Right lobe of liver (tissue), 6 donors: Measurements from ENCODE around the gene PGM2L1. TPM values are rescaled to one million over a fixed set of nuclear protein-coding genes. Genes with fewer than 3 reads are reported as not detected.

ENCODE experiments used
- ATAC-seq, 4 donors: fragments of 200-7000 bp; cut with Tn5 transposase; one replicate each; pipeline ENCODE4 v1.9.1; 2020; ENCODE audit warnings: mild to moderate bottlenecking in 4 of 4, moderate library complexity in 4 of 4
- DNase-seq, 3 donors: peaks; one replicate each; pipeline ENCODE4 v3.0.0-alpha.2; 2020
- H3K27ac ChIP-seq, 3 donors: fragments of 200-600 bp; one replicate each; pipeline ENCODE4 v1.8.0; 2022
- H3K27me3 ChIP-seq, 2 donors: fragments of 200-600 bp; one replicate each; pipeline ENCODE4 v1.8.0; 2022
- H3K36me3 ChIP-seq, 4 donors: fragments of 200-600 bp; sonication (generic) in 1 of 4; one replicate each; pipeline versions ENCODE4 v1.5.1 to v1.8.0; 2017 to 2022; ENCODE audit warnings: control low read depth in 1 of 4
- H3K4me1 ChIP-seq, 4 donors: fragments of 200-600 bp; sonication (generic) in 1 of 4; one replicate each; pipeline versions ENCODE4 v1.5.1 to v1.8.0; 2017 to 2022; ENCODE audit warnings: control low read depth in 1 of 4
- H3K4me3 ChIP-seq, 3 donors: fragments of 200-600 bp; one replicate each; pipeline ENCODE4 v1.8.0; 2022
- H3K9me3 ChIP-seq, 4 donors: fragments of 200-600 bp; sonication (generic) in 1 of 4; one replicate each; pipeline versions ENCODE4 v1.5.1 to v1.8.0; 2017 to 2022; ENCODE audit warnings: control low read depth in 1 of 4
- POLR2A ChIP-seq: fragments of 450-650 bp; IDR thresholded peaks from one replicate; pipeline ENCODE4 v1.6.1; 2017; ENCODE audit warnings: antibody characterized with exemption, mild to moderate bottlenecking
- WGBS: methylation state at CpG from one replicate; pipeline ENCODE4 v1.1.6; 2018; ENCODE audit warnings: low coverage, low lambda C conversion rate; ENCODE audit not compliant: insufficient coverage; ENCODE audit errors: missing lambda C conversion rate; 5-methylcytosine and 5-hydroxymethylcytosine counted together
- intact Hi-C, 2 donors: fragments of 100-400 bp; cut with DNase I; formaldehyde crosslinking; loops; one replicate each; pipeline versions ENCODE4 v1.11.2 to v1.14.1; 2022
- total RNA-seq, 6 experiments: library from RNA; depleted of rRNA in 2 of 6; stranded (reverse); fragments of >200 nt in 2 of 6; fragmentation: NEBNext Ultra II Directional in 3 of 6; extraction: Animal tissue kit (Norgen Biotek cat#: 25700) in 3 of 6; gene quantifications; one replicate each; pipeline versions ENCODE4 v1.1.0 to v1.2.4, GENCODE V29; 2016 to 2023
- TF ChIP-seq, protein P1 (sequence below), 4 donors: fragments of 200-600 bp in 3 of 4; fragments of 450-650 bp in 1 of 4; IDR thresholded peaks; one replicate each; pipeline versions ENCODE4 v1.5.1 to v1.8.0; 2016 to 2022; ENCODE audit warnings: antibody characterized with exemption in 4 of 4, mild to moderate bottlenecking in 2 of 4
- donor health status: DM: no; HTN: yes; CAD: no.
- donor health status: DM: no; HTN: no; CAD: no.
- donor health status: DM: no; HTN: no; CAD: no.
- donor health status: DM: no; HTN: yes; CAD: no.
- donor health status: DM: no; HTN: yes; CAD: no.

Gene PGM2L1
- total RNA-seq, 6 experiments from 2014 or later = 0.92 to 2.0 (median 1.2) TPM

DNA sequence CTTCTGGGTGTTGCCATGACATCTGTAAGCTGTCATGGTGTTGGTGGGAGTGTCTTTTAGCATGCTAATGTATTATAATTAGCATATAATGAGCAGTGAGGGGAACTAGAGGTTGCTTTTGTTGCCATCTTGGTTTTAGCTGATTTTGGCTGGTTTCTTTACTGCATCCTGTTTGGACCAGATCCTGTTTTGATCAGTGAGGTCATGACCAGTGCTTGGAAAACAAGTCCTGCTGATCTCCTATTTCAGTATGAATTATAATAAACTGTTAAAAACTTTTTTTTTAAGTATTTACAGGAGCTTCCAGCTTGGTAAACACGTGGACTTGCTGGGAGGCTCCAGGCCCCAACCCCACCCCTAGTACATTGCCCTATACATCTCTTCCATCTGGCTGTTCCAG, 56.3 kb downstream of the PGM2L1 start:
- ATAC-seq = peak in 2 of 4 donors; percentile 25 to 35
- H3K4me3 ChIP-seq = no peak overlapping the region
- H3K27ac ChIP-seq = no peak overlapping the region
- TF ChIP-seq POLR2A = no peak
- TF ChIP-seq, protein P1, sequence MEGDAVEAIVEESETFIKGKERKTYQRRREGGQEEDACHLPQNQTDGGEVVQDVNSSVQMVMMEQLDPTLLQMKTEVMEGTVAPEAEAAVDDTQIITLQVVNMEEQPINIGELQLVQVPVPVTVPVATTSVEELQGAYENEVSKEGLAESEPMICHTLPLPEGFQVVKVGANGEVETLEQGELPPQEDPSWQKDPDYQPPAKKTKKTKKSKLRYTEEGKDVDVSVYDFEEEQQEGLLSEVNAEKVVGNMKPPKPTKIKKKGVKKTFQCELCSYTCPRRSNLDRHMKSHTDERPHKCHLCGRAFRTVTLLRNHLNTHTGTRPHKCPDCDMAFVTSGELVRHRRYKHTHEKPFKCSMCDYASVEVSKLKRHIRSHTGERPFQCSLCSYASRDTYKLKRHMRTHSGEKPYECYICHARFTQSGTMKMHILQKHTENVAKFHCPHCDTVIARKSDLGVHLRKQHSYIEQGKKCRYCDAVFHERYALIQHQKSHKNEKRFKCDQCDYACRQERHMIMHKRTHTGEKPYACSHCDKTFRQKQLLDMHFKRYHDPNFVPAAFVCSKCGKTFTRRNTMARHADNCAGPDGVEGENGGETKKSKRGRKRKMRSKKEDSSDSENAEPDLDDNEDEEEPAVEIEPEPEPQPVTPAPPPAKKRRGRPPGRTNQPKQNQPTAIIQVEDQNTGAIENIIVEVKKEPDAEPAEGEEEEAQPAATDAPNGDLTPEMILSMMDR (IDR thresholded peaks at IDR 0.05) = no peak
- H3K27me3 ChIP-seq = no peaks in the 10 kb centered on the region
- no peaks in the 10 kb centered on the region for H3K4me1 ChIP-seq
- intact Hi-C loops = no loop called here
- H3K9me3 ChIP-seq = no peaks in the 10 kb centered on the region
- H3K36me3 ChIP-seq = no peaks in the 10 kb centered on the region
- WGBS = 71% methylated on average over 1 of the region's 1 CpG
- DNase-seq = no peak

GRCh38 chr11:74339619-74340018, 58.6 kb downstream of the PGM2L1 start:
- TF ChIP-seq, protein P1 (IDR thresholded peaks at IDR 0.05) = no peak
- TF ChIP-seq POLR2A = no peak
- H3K27ac ChIP-seq = no peak overlapping the region
- intact Hi-C loops = no loop called here
- H3K4me3 ChIP-seq = no peak overlapping the region
- DNase-seq (no peak), ATAC-seq (no peak)
- H3K9me3 ChIP-seq = no peaks in the 10 kb centered on the region
- H3K36me3 ChIP-seq = no peaks in the 10 kb centered on the region
- no peaks in the 10 kb centered on the region for H3K4me1 ChIP-seq
- no peaks in the 10 kb centered on the region for H3K27me3 ChIP-seq

- Histone ChIP-seq H3K27me3 (no peaks in the 10 kb centered on the region), H3K4me1 (no peaks in the 10 kb centered on the region), H3K27ac (no peak overlapping the region), H3K9me3 (no peaks in the 10 kb centered on the region), H3K4me3 (no peak overlapping the region), H3K36me3 (no peaks in the 10 kb centered on the region)
- WGBS = 48% methylated on average over 6 of the region's 6 CpGs
- no peak for TF ChIP-seq POLR2A
- TF ChIP-seq, protein P1 (IDR thresholded peaks at IDR 0.05) = no peak
- no peak for ATAC-seq
- DNase-seq = no peak
- intact Hi-C loops = no loop called here
Observed at GRCh38 chr11:74338963-74339362, 59.3 kb downstream of the PGM2L1 start.

DNA sequence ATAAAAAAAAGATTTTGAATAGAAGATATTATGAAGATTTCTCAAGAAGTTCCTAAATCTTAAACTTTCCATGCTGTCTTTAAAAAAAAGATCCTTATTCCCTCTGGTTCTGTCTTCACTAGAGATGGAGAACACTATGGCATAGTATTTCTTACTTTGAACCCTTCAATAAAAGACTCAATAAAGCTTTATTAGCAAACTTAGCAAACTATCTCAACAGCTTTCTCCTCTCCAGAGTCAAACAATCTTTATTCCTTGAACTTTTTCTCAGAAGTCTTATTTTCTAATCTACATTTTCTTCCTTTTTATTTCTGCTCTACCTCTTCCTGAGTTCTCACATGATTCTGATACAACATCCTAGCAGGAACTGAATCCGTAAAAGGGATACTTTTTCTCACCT, 65.0 kb downstream of the PGM2L1 start:
- H3K4me1 ChIP-seq = no peaks in the 10 kb centered on the region

More for the DNA sequence above, 65.0 kb downstream of the PGM2L1 start:
- Histone ChIP-seq H3K9me3 (no peaks in the 10 kb centered on the region), H3K27me3 (no peaks in the 10 kb centered on the region), H3K36me3 (no peaks in the 10 kb centered on the region), H3K27ac (no peak overlapping the region), H3K4me3 (no peak overlapping the region)
- intact Hi-C loops = no loop called here
- TF ChIP-seq, protein P1 (IDR thresholded peaks at IDR 0.05) = no peak
- no peak for TF ChIP-seq POLR2A
- no peak for DNase-seq
- 60% methylated on average over 1 of the region's 1 CpG for WGBS
- no peak for ATAC-seq
